PC-3 (cell line): ENCODE results near the gene TGFB1. TPM values are rescaled to one million over a fixed set of nuclear protein-coding genes. Genes with fewer than 3 reads are reported as not detected.

Experiments
- ATAC-seq: fragments of 200-7000 bp; cut with Tn5 transposase; 2 replicates; pipeline ENCODE4 v1.9.1; 2020; ENCODE audit warnings: mild to moderate bottlenecking, moderate library complexity
- BruUV-seq: library from RNA; stranded (reverse); fragments of 400-500 nt; replicated peaks from 2 replicates; lab custom pipeline; 2021; lab: Mats Ljungman, UMichigan
- CTCF ChIA-PET: fragments of 300-600 bp; sonication (Branson Sonifier 250); formaldehyde crosslinking; loops from one replicate; lab custom pipeline; 2022; ENCODE audit warnings: antibody characterized with exemption; lab: Charles Lee
- POLR2A ChIA-PET: fragments of 300-600 bp; sonication (Branson Sonifier 250); formaldehyde crosslinking; loops from one replicate; lab custom pipeline; 2022; ENCODE audit warnings: antibody characterized with exemption; ENCODE audit not compliant: unreplicated experiment; lab: Charles Lee
- DNase-seq: peaks from one replicate; pipeline ENCODE4 v3.0.0-alpha.2; 2015
- H2AFZ ChIP-seq: fragments of 300-600 bp; sonication (generic); 2 replicates; pipeline ENCODE4 v1.6.0; 2016; ENCODE audit warnings: antibody characterized with exemption, low read length
- H3F3A ChIP-seq: fragments of 300-600 bp; sonication (generic); one replicate; pipeline ENCODE4 v1.6.0; 2017; ENCODE audit warnings: antibody characterized with exemption, low read length, control low read depth, mild to moderate bottlenecking; ENCODE audit not compliant: unreplicated experiment
- H3K27ac ChIP-seq: fragments of 300-600 bp; sonication (generic); 2 replicates; pipeline ENCODE4 v1.5.1; 2016; ENCODE audit warnings: mild to moderate bottlenecking, low read length
- H3K27me3 ChIP-seq: fragments of 300-600 bp; sonication (generic); 2 replicates; pipeline ENCODE4 v1.6.1; 2016; ENCODE audit warnings: low read length, mixed read lengths
- H3K36me3 ChIP-seq: fragments of 300-600 bp; sonication (generic); 2 replicates; pipeline ENCODE4 v1.6.1; 2016; ENCODE audit warnings: low read depth, mixed run types, low read length, mixed read lengths
- H3K4me1 ChIP-seq: fragments of 300-600 bp; sonication (generic); 2 replicates; pipeline ENCODE4 v1.5.1; 2016; ENCODE audit warnings: low read length; ENCODE audit not compliant: insufficient read depth
- H3K4me2 ChIP-seq: fragments of 300-600 bp; sonication (generic); 2 replicates; pipeline ENCODE4 v1.6.0; 2016; ENCODE audit warnings: low read length
- H3K4me3 ChIP-seq: fragments of 300-600 bp; sonication (generic); 2 replicates; pipeline ENCODE4 v1.5.1; 2016; ENCODE audit warnings: mild to moderate bottlenecking, low read length, mixed read lengths
- H3K79me2 ChIP-seq: fragments of 300-600 bp; sonication (generic); 2 replicates; pipeline ENCODE4 v1.6.1; 2017; ENCODE audit warnings: low read length, mixed read lengths
- H3K9ac ChIP-seq: fragments of 300-600 bp; sonication (generic); 2 replicates; pipeline ENCODE4 v1.6.0; 2016; ENCODE audit warnings: mild to moderate bottlenecking, low read length
- H3K9me2 ChIP-seq: fragments of 300-600 bp; sonication (generic); replicated peaks from 2 replicates; pipeline ENCODE4 v1.6.1; 2016; ENCODE audit warnings: mixed run types, low read length, mixed read lengths
- H3K9me3 ChIP-seq: fragments of 300-600 bp; sonication (generic); 2 replicates; pipeline ENCODE4 v1.6.1; 2016; ENCODE audit warnings: low read length, mixed read lengths
- H4K20me1 ChIP-seq: fragments of 300-600 bp; sonication (generic); 2 replicates; pipeline ENCODE4 v1.6.1; 2016; ENCODE audit warnings: low read length, mixed read lengths
- CTCF ChIP-seq: fragments of 300-600 bp; sonication (generic); conservative IDR thresholded peaks from 2 replicates; pipeline ENCODE4 v1.5.1; 2017; ENCODE audit warnings: antibody characterized with exemption, low read depth, mild to moderate bottlenecking, low read length
- EZH2 ChIP-seq: fragments of 300-600 bp; sonication (generic); IDR thresholded peaks from one replicate; pipeline ENCODE4 v1.6.1; 2017; ENCODE audit warnings: antibody characterized with exemption, mild to moderate bottlenecking, low read length; ENCODE audit not compliant: unreplicated experiment
- EZH2phosphoT487 ChIP-seq: fragments of 300-600 bp; sonication (generic); IDR thresholded peaks from 2 replicates; pipeline ENCODE4 v1.6.1; 2018; ENCODE audit warnings: mild to moderate bottlenecking, antibody characterized with exemption, low read length, borderline replicate concordance
- intact Hi-C: fragments of 100-400 bp; cut with micrococcal nuclease; formaldehyde crosslinking; loops from 2 replicates; pipeline ENCODE4 v1.9.0; 2023
- total RNA-seq: library from RNA; depleted of rRNA; stranded (reverse); fragments of >200 nt; gene quantifications from 2 replicates; pipeline ENCODE4 v1.2.3, GENCODE V29; 2014

TGFB1 gene
- total RNA-seq, 1 experiment from 2014 or later, result 16.4 TPM

GRCh38 chr19:41328842-41329225 is 24.9 kb downstream of the TGFB1 start:
- Histone ChIP-seq H3K4me1 (peaks cover 52% of the 10 kb centered on the region), H3K9me2 (no peaks in the 10 kb centered on the region), H3K27me3 (no peaks in the 10 kb centered on the region), H3K9me3 (no peaks in the 10 kb centered on the region), H3K4me2 (no peak overlapping the region), H3K79me2 (peaks cover 6% of the 10 kb centered on the region), H3K9ac (no peak overlapping the region), H3K27ac (peak overlapping the region; percentile 97), H3F3A (peaks cover 7% of the 10 kb centered on the region), H3K4me3 (no peak overlapping the region), H3K36me3 (no peaks in the 10 kb centered on the region), H4K20me1 (no peaks in the 10 kb centered on the region), H2AFZ (no peak overlapping the region)
- DNase-seq (no peak), ATAC-seq (no peak)
- intact Hi-C loops, result no loop called here
- TF ChIP-seq EZH2 (no peak), EZH2phosphoT487 (no peak), CTCF (no peak)
- BruUV-seq, result no TSS peak
- POLR2A ChIA-PET, result no interaction called here
- CTCF ChIA-PET, result no interaction called here

- no peaks in the 10 kb centered on the region for H3K9me3 ChIP-seq
- TF ChIP-seq EZH2phosphoT487 (no peak), EZH2 (no peak), CTCF (no peak)
- H3K9ac ChIP-seq, result 0 out of 2 replicates have a peak overlapping the region, but pooled peaks have one; percentile 57
- peak overlapping the region; percentile 97 for H3K27ac ChIP-seq
- CTCF ChIA-PET, result no interaction called here
- POLR2A ChIA-PET, result no interaction called here
- H3K27me3 ChIP-seq, result no peaks in the 10 kb centered on the region
- H3K9me2 ChIP-seq, result no peaks in the 10 kb centered on the region
- no peak for DNase-seq
- peak overlapping the region; percentile 64 for H3K4me2 ChIP-seq
- BruUV-seq, result no TSS peak
- peak; percentile 2; the same call in 1 of the 2 replicates for ATAC-seq
- H3K4me1 ChIP-seq, result peaks cover 57% of the 10 kb centered on the region
- H3K79me2 ChIP-seq, result peaks cover 6% of the 10 kb centered on the region
- intact Hi-C loops, result no loop called here
- H4K20me1 ChIP-seq, result no peaks in the 10 kb centered on the region
- no peak overlapping the region; the same call in 1 of the 2 replicates for H2AFZ ChIP-seq
- H3F3A ChIP-seq, result peaks cover 7% of the 10 kb centered on the region
- no peak overlapping the region for H3K4me3 ChIP-seq
- H3K36me3 ChIP-seq, result no peaks in the 10 kb centered on the region
These were observed 25.4 kb downstream of the TGFB1 start for GRCh38 chr19:41328157-41328841.

GRCh38 chr19:41327576-41328156 is 26.1 kb downstream of the TGFB1 start:
- Histone ChIP-seq H3K4me3 (peak overlapping the region; percentile 16; the same call in 1 of the 2 replicates), H3K4me1 (peaks cover 63% of the 10 kb centered on the region), H3K9ac (peak overlapping the region; percentile 57), H3K9me3 (no peaks in the 10 kb centered on the region), H3K4me2 (peak overlapping the region; percentile 64), H2AFZ (peak overlapping the region; percentile 40), H4K20me1 (no peaks in the 10 kb centered on the region), H3K27ac (peak overlapping the region; percentile 97), H3K36me3 (no peaks in the 10 kb centered on the region), H3K27me3 (no peaks in the 10 kb centered on the region), H3K79me2 (peaks cover 6% of the 10 kb centered on the region), H3K9me2 (no peaks in the 10 kb centered on the region), H3F3A (peaks cover 7% of the 10 kb centered on the region)
- CTCF ChIA-PET, result no interaction called here
- no TSS peak for BruUV-seq
- 0 out of 2 replicates have a peak, but pooled peaks have one; percentile 64 for TF ChIP-seq EZH2phosphoT487
- TF ChIP-seq EZH2, result no peak
- TF ChIP-seq CTCF, result no peak
- DNase-seq, result peak; percentile 81
- POLR2A ChIA-PET, result no interaction called here
- ATAC-seq, result peak; percentile 48
- intact Hi-C loops, result loop anchor here (2.0 kb wide), 1 partner anchor 23 kb away; no protein-coding TSS in a partner anchor
